ENCODE measurements around the gene CACUL1. TPM values are rescaled to one million over a fixed set of nuclear protein-coding genes. Genes with fewer than 3 reads are reported as not detected.

CACUL1 gene
- total RNA-seq, 1 donor from 2014 or later, result 64.5 TPM

- TF ChIP-seq CTCF (IDR thresholded peaks at IDR 0.05; ENCODE audit: partially characterized antibody, unreplicated experiment), result no peak
- no peaks in the 10 kb centered on the region for H3K36me3 Mint-ChIP-seq (ENCODE audit: unreplicated experiment)
- H3K4me3 Mint-ChIP-seq (ENCODE audit: unreplicated experiment), result no peak overlapping the region
- no peaks in the 10 kb centered on the region for H3K27me3 Mint-ChIP-seq (ENCODE audit: unreplicated experiment)
- H3K9me3 Mint-ChIP-seq (ENCODE audit: unreplicated experiment), result no peaks in the 10 kb centered on the region
- H3K27ac Mint-ChIP-seq (ENCODE audit: unreplicated experiment), result no peak overlapping the region
- peaks cover 6% of the 10 kb centered on the region for H3K4me1 Mint-ChIP-seq (ENCODE audit: low read depth, unreplicated experiment)
- DNase-seq, result no peak
Measured at GRCh38 chr10:118694848-118695247, 59.9 kb downstream of the CACUL1 start.

GRCh38 chr10:118692872-118693271, 61.9 kb downstream of the CACUL1 start:
- DNase-seq, result no peak
- Mint-ChIP-seq H3K27ac (ENCODE audit: unreplicated experiment) (no peak overlapping the region), H3K27me3 (ENCODE audit: unreplicated experiment) (no peaks in the 10 kb centered on the region), H3K4me3 (ENCODE audit: unreplicated experiment) (no peak overlapping the region), H3K9me3 (ENCODE audit: unreplicated experiment) (no peaks in the 10 kb centered on the region), H3K36me3 (ENCODE audit: unreplicated experiment) (no peaks in the 10 kb centered on the region), H3K4me1 (ENCODE audit: low read depth, unreplicated experiment) (peaks cover 6% of the 10 kb centered on the region)
- TF ChIP-seq CTCF (IDR thresholded peaks at IDR 0.05; ENCODE audit: partially characterized antibody, unreplicated experiment), result no peak

GRCh38 chr10:118689070-118689858, 65.5 kb downstream of the CACUL1 start:
- H3K36me3 Mint-ChIP-seq (ENCODE audit: unreplicated experiment), result no peaks in the 10 kb centered on the region
- H3K4me3 Mint-ChIP-seq (ENCODE audit: unreplicated experiment), result no peak overlapping the region
- peaks cover 6% of the 10 kb centered on the region for H3K4me1 Mint-ChIP-seq (ENCODE audit: low read depth, unreplicated experiment)
- no peaks in the 10 kb centered on the region for H3K9me3 Mint-ChIP-seq (ENCODE audit: unreplicated experiment)
- H3K27me3 Mint-ChIP-seq (ENCODE audit: unreplicated experiment), result peaks cover 1% of the 10 kb centered on the region
- no peak overlapping the region for H3K27ac Mint-ChIP-seq (ENCODE audit: unreplicated experiment)
- no peak for DNase-seq
- no peak for TF ChIP-seq CTCF (IDR thresholded peaks at IDR 0.05; ENCODE audit: partially characterized antibody, unreplicated experiment)

- no peak overlapping the region for H3K27ac Mint-ChIP-seq (ENCODE audit: unreplicated experiment)
- H3K36me3 Mint-ChIP-seq (ENCODE audit: unreplicated experiment), result no peaks in the 10 kb centered on the region
- no peak for DNase-seq
- TF ChIP-seq CTCF (IDR thresholded peaks at IDR 0.05; ENCODE audit: partially characterized antibody, unreplicated experiment), result no peak
- peaks cover 1% of the 10 kb centered on the region for H3K27me3 Mint-ChIP-seq (ENCODE audit: unreplicated experiment)
- no peak overlapping the region for H3K4me3 Mint-ChIP-seq (ENCODE audit: unreplicated experiment)
- no peaks in the 10 kb centered on the region for H3K4me1 Mint-ChIP-seq (ENCODE audit: low read depth, unreplicated experiment)
- H3K9me3 Mint-ChIP-seq (ENCODE audit: unreplicated experiment), result no peaks in the 10 kb centered on the region
Measured at GRCh38 chr10:118687472-118687871, 67.3 kb downstream of the CACUL1 start.

GRCh38 chr10:118682533-118682932, 72.2 kb downstream of the CACUL1 start:
- Mint-ChIP-seq H3K36me3 (ENCODE audit: unreplicated experiment) (no peaks in the 10 kb centered on the region), H3K4me3 (ENCODE audit: unreplicated experiment) (no peak overlapping the region), H3K27me3 (ENCODE audit: unreplicated experiment) (peaks cover under 1% of the 10 kb centered on the region), H3K9me3 (ENCODE audit: unreplicated experiment) (peaks cover 2% of the 10 kb centered on the region), H3K27ac (ENCODE audit: unreplicated experiment) (no peak overlapping the region), H3K4me1 (ENCODE audit: low read depth, unreplicated experiment) (no peaks in the 10 kb centered on the region)
- no peak for TF ChIP-seq CTCF (IDR thresholded peaks at IDR 0.05; ENCODE audit: partially characterized antibody, unreplicated experiment)
- DNase-seq, result no peak

All from glutamatergic neuron (in vitro differentiated cells).